ENCODE results near the gene PLG.

DNA sequence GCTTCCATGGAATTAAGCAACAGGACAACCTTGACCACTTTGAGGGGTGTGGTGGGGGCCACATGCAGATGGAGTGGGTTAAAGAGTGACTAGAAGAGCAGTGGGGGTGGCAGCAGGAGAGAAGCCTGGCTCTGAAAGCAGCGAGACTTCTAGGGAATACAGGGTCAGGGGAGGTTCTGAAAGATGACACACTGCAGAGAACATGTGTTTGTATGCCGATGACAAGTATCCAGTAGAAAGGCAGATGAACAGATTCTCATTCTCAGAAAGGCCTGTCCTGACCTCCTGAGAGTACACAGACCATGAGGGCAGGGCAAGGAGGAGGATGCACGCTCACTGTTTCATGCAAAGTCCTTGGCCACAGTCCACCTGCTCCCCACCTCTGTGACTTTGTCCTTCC lies 40.8 kb upstream of the PLG start:
- no peak for TF ChIP-seq JUN (CRISPR knock-in tag; IDR thresholded peaks at IDR 0.05)
- TF ChIP-seq, protein P1, sequence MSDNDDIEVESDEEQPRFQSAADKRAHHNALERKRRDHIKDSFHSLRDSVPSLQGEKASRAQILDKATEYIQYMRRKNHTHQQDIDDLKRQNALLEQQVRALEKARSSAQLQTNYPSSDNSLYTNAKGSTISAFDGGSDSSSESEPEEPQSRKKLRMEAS (CRISPR knock-in tag; IDR thresholded peaks at IDR 0.05): no peak
- TF ChIP-seq, protein P2, sequence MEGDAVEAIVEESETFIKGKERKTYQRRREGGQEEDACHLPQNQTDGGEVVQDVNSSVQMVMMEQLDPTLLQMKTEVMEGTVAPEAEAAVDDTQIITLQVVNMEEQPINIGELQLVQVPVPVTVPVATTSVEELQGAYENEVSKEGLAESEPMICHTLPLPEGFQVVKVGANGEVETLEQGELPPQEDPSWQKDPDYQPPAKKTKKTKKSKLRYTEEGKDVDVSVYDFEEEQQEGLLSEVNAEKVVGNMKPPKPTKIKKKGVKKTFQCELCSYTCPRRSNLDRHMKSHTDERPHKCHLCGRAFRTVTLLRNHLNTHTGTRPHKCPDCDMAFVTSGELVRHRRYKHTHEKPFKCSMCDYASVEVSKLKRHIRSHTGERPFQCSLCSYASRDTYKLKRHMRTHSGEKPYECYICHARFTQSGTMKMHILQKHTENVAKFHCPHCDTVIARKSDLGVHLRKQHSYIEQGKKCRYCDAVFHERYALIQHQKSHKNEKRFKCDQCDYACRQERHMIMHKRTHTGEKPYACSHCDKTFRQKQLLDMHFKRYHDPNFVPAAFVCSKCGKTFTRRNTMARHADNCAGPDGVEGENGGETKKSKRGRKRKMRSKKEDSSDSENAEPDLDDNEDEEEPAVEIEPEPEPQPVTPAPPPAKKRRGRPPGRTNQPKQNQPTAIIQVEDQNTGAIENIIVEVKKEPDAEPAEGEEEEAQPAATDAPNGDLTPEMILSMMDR (IDR thresholded peaks at IDR 0.05): no peak
- no peak for TF ChIP-seq ATF6 (CRISPR knock-in tag; IDR thresholded peaks at IDR 0.05)
- TF ChIP-seq ETV6 (CRISPR knock-in tag; IDR thresholded peaks at IDR 0.05): no peak
- no peak for TF ChIP-seq NFE2L1 (CRISPR knock-in tag; IDR thresholded peaks at IDR 0.05)
